HCT116 (cell line): ENCODE measurements around the gene PRC1.

Experiments used
- CEBPB ChIP-seq: IDR thresholded peaks from 2 replicates; pipeline ENCODE4 v1.6.1; 2012; ENCODE audit warnings: low read depth
- EZH2 ChIP-seq: fragments of 200-600 bp; sonication (generic); IDR thresholded peaks from 2 replicates; pipeline ENCODE4 v1.6.1; 2017; ENCODE audit warnings: antibody characterized with exemption, mixed run types
- EZH2phosphoT487 ChIP-seq: fragments of 200-600 bp; IDR thresholded peaks from 2 replicates; pipeline ENCODE4 v1.6.1; 2018; ENCODE audit warnings: antibody characterized with exemption, borderline replicate concordance
- POLR2A ChIP-seq: IDR thresholded peaks from 2 replicates; pipeline ENCODE4 v1.7.0; 2011; ENCODE audit warnings: borderline replicate concordance; ENCODE audit not compliant: insufficient read depth, insufficient read length; ENCODE audit errors: extremely low read depth
- POLR2AphosphoS5 ChIP-seq: IDR thresholded peaks from 2 replicates; pipeline ENCODE4 v1.6.1; 2011; ENCODE audit warnings: mild to moderate bottlenecking, low read depth, low read length, moderate library complexity
- SP1 ChIP-seq: IDR thresholded peaks from 2 replicates; pipeline ENCODE4 v1.6.1; 2012; ENCODE audit warnings: low read depth
- SRF ChIP-seq: IDR thresholded peaks from 2 replicates; pipeline ENCODE4 v1.6.1; 2012; ENCODE audit warnings: low read depth
- ZBTB33 ChIP-seq: IDR thresholded peaks from 2 replicates; pipeline ENCODE4 v1.6.1; 2011; ENCODE audit warnings: mild to moderate bottlenecking, low read length, moderate library complexity; ENCODE audit not compliant: insufficient replicate concordance; ENCODE audit errors: extremely low read depth
- ZFX ChIP-seq: fragments of 450-650 bp; IDR thresholded peaks from 2 replicates; pipeline ENCODE4 v1.6.1; 2017
- ZNF274 ChIP-seq: fragments of 200-500 bp; sonication (Bioruptor generic); IDR thresholded peaks from 2 replicates; pipeline ENCODE4 v1.6.1; 2014; ENCODE audit warnings: mild to moderate bottlenecking, low read depth, low read length, inconsistent platforms
- TF ChIP-seq, protein P1 (sequence below), 3 experiments: fragments of 200-600 bp in 1 of 3; sonication (generic) in 1 of 3; IDR thresholded peaks in 2 of 3; conservative IDR thresholded peaks in 1 of 3; 2 replicates each; pipeline ENCODE4 v1.5.1; 2012 to 2017; ENCODE audit warnings: low read depth in 2 of 3, low read length in 2 of 3, antibody characterized with exemption in 1 of 3, borderline replicate concordance in 1 of 3, control low read depth in 1 of 3, mild to moderate bottlenecking in 1 of 3, mixed read lengths in 1 of 3, mixed run types in 1 of 3, moderate library complexity in 1 of 3; ENCODE audit not compliant: insufficient read depth in 1 of 3
- TF ChIP-seq, protein P2 (sequence below): IDR thresholded peaks from 2 replicates; pipeline ENCODE4 v1.6.1; 2012; ENCODE audit warnings: low read depth

GRCh38 chr15:91039996-91040395, 45.7 kb upstream of the PRC1 start:
- TF ChIP-seq, protein P1, sequence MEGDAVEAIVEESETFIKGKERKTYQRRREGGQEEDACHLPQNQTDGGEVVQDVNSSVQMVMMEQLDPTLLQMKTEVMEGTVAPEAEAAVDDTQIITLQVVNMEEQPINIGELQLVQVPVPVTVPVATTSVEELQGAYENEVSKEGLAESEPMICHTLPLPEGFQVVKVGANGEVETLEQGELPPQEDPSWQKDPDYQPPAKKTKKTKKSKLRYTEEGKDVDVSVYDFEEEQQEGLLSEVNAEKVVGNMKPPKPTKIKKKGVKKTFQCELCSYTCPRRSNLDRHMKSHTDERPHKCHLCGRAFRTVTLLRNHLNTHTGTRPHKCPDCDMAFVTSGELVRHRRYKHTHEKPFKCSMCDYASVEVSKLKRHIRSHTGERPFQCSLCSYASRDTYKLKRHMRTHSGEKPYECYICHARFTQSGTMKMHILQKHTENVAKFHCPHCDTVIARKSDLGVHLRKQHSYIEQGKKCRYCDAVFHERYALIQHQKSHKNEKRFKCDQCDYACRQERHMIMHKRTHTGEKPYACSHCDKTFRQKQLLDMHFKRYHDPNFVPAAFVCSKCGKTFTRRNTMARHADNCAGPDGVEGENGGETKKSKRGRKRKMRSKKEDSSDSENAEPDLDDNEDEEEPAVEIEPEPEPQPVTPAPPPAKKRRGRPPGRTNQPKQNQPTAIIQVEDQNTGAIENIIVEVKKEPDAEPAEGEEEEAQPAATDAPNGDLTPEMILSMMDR (IDR thresholded peaks at IDR 0.05 in 2 of 3, conservative IDR thresholded peaks at IDR 0.05 in 1 of 3; ENCODE audit: borderline replicate concordance in 1 of 3, insufficient read depth in 1 of 3, low read depth in 2 of 3, low read length in 2 of 3): no peak
- no peak for TF ChIP-seq ZFX
- TF ChIP-seq EZH2phosphoT487: no peak
- no peak for TF ChIP-seq SRF
- TF ChIP-seq SP1: no peak
- TF ChIP-seq, protein P2, sequence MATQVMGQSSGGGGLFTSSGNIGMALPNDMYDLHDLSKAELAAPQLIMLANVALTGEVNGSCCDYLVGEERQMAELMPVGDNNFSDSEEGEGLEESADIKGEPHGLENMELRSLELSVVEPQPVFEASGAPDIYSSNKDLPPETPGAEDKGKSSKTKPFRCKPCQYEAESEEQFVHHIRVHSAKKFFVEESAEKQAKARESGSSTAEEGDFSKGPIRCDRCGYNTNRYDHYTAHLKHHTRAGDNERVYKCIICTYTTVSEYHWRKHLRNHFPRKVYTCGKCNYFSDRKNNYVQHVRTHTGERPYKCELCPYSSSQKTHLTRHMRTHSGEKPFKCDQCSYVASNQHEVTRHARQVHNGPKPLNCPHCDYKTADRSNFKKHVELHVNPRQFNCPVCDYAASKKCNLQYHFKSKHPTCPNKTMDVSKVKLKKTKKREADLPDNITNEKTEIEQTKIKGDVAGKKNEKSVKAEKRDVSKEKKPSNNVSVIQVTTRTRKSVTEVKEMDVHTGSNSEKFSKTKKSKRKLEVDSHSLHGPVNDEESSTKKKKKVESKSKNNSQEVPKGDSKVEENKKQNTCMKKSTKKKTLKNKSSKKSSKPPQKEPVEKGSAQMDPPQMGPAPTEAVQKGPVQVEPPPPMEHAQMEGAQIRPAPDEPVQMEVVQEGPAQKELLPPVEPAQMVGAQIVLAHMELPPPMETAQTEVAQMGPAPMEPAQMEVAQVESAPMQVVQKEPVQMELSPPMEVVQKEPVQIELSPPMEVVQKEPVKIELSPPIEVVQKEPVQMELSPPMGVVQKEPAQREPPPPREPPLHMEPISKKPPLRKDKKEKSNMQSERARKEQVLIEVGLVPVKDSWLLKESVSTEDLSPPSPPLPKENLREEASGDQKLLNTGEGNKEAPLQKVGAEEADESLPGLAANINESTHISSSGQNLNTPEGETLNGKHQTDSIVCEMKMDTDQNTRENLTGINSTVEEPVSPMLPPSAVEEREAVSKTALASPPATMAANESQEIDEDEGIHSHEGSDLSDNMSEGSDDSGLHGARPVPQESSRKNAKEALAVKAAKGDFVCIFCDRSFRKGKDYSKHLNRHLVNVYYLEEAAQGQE: no peak
- no peak for TF ChIP-seq EZH2
- TF ChIP-seq CEBPB: no peak
- no peak for TF ChIP-seq ZNF274
- no peak for TF ChIP-seq POLR2AphosphoS5
- TF ChIP-seq ZBTB33: no peak
- TF ChIP-seq POLR2A: no peak
